ENCODE results near the gene WDR62.
A peak's percentile ranks its signal among the peaks of the same experiment; 100 is the strongest.
"Not testable (repeated sequence)": the region's sequence is repeated elsewhere in the genome, so short reads cannot be mapped to it uniquely, and the experiment has no call there.

WDR62 gene

DNA sequence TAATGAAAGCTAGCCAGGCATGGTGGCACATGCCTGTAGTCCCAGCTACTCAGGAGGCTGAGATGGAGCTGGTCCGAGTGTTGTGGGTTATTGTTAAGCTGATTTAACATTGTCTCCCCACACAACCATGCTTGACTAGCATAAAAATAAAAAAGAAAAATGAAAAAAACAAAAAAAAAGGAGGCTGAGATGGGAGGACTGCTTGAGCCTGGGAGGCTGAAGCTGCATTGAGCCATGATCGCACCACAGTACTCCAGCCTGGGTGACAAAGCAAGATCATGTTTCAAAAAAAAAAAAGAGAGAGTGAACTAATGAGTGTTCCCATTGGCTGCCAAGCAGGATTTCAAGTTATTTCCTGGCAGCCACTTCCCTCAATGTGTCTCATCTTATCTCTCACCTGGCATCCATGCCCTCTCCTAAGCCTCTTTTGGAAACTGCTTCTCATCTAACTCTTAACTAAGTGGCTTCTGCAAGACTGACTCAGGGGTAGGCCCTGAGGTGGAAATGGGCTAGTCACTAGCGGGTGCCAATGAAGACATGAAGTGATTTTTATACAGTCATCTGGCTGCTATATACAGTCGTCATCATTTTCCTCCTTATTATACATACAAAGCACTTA is 5.5 kb upstream of the WDR62 start:
- DNase-seq = no peak
- no peak for TF ChIP-seq GATA1 (IDR thresholded peaks at IDR 0.05; ENCODE audit: low read depth, low read length)
- TF ChIP-seq POLR2A (IDR thresholded peaks at IDR 0.05; ENCODE audit: low read length) = no peak

DNA sequence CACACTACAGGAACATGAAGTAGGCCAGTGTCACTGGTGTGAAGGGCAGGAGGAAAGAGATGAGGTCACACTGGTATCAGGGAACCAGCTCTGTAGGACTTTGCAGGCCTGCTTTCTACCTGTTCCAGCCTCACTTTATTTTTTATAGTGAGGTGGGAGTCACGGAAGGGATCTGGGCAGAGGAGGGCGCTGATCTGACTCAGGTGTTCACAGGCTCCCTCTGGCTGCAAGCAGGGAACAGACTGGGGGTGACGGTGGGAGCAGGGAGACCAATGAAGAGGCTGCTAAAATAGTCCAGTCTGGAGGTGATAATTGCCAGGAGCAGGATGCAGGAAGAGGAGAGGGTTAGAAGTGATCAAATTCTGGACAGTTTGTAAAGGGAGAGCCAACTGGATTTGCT is 3.5 kb upstream of the WDR62 start:
- DNase-seq = no peak

DNA sequence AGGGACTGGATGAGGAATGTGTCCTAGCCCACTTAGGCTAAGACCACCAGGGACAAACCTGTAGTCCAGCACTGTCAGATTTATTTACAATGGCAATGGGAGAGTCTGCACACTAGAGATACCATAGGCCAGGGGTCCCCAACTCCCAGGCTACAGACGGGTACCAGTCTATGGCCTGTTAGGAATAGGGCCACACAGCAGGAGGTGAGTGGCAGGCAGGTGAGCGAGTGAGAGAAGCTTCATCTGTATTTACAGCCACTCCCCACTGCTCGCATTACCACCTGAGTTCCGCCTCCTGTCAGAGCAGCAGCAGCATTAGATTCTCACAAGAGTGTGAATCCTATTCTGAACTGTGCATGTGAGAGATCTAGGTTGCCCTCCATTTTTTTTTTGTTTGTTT is 3.1 kb upstream of the WDR62 start:
- TF ChIP-seq GATA1 (IDR thresholded peaks at IDR 0.05; ENCODE audit: low read depth, low read length) (no peak), POLR2A (IDR thresholded peaks at IDR 0.05; ENCODE audit: low read length) (no peak)

More for the DNA sequence above, 3.5 kb upstream of the WDR62 start:
- no peak for TF ChIP-seq POLR2A (IDR thresholded peaks at IDR 0.05; ENCODE audit: low read length)
- TF ChIP-seq GATA1 (IDR thresholded peaks at IDR 0.05; ENCODE audit: low read depth, low read length) = no peak

DNA sequence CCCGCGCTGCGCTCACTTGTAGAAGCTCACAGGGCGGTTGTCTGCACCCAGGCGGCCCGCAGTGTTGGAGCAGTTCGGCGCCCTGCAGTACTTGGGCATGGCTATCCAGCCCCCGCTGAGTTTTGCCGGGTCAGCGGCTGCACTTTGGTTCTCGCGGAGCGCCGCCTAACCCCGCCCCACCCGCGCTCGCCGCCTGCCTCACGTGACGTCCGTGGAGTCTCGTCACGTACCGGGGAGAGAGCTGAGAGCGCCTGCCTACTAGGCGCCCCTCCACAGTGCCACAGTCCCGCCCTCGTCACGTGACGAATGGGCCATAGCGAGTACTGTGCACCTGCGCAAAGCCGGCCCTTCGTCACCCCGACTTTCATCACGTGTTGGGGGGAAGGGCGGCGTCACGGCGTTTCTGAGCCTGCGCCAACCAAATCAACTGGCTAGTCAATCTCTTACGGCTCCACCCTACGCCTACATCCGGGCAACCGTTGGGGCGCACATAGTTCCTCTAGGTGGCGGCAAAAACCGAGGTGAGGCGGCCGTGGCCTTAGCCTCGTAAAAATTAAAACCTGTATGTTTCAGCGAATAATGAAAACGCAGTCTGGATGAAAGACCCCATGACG is 471 bp upstream of the WDR62 start, which contains the start of gene THAP8:
TSS of gene THAP8 (minus strand) at position 167 of the 614 bp plus-strand sequence. CDS start at position 99, 68 bp downstream.
- DNase-seq = peak; percentile 100
- TF ChIP-seq POLR2A (IDR thresholded peaks at IDR 0.05; ENCODE audit: low read length) = peak; percentile 82
- TF ChIP-seq GATA1 (IDR thresholded peaks at IDR 0.05; ENCODE audit: low read depth, low read length) = no peak

More for the DNA sequence above, 3.1 kb upstream of the WDR62 start:
- no peak for DNase-seq

DNA sequence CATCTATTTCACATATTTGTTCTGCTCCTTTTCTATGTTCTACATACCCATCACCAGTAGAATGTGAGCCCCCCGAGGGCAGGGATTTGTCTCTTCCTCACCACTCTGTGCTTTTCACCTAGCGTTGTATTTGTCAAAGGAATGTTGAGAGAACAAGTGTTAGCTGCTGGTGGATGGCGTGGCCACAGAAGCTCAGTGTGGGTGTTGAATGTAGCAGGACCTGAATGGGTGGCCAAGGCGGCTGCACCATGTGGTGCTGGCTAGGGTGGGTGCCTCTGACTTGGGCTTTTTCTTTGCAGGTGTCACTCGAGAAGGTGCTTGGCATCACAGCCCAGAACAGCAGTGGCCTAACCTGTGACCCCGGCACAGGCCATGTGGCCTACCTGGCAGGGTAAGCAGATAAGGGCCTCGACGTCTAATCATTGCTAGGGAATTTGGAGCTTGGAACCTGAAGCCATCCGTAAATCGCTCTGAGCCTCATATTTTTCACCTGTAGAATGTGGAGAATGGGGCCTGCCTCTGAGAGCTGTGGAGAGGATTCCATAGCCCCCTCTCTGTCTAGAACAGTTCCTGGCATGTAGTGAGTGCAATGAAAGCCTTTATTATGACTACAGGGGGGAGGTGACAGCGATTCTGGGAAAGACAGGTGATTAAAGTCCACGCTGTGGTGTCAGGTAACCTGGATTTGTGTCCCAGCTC is 3.9 kb downstream of the WDR62 start:
- TF ChIP-seq GATA1 (IDR thresholded peaks at IDR 0.05; ENCODE audit: low read depth, low read length) (no peak), POLR2A (IDR thresholded peaks at IDR 0.05; ENCODE audit: low read length) (no peak)
- DNase-seq = no peak

DNA sequence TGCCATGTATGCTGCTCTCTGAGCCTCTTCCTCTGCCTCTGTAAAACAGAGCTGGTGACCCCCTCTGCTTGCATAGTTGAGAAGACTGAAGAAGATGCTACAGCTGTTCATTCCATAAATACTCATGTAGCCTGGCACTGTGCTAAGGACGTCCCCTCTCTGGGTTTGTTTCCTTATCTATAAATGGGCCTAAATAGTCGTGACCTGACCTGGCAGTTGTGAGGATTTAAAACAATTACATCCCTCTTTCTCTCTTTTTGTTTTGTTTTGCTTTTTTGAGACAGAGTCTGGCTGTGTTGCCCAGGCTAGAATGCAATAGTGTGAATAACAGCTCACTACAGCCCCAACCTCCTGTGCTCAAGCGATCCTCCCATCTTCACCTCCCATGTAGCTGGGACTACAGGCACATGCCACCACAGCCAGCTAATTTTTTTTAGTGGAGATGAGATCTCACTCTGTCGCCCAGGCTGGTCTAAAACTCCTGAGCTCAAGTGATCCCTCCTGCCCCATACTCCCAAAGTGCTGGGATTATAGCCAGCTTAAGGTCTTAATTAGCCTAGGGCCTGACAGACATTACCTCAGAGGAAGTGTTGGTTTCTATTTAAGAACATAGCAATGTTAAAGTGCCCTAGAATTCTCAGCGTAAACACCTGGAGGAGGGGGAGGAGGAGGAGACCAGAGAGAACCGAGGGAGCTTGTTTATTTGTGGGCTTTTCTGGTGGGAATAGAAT is 4.6 kb downstream of the WDR62 start:
- DNase-seq = no peak
- TF ChIP-seq GATA1 (IDR thresholded peaks at IDR 0.05; ENCODE audit: low read depth, low read length) = no peak
- no peak for TF ChIP-seq POLR2A (IDR thresholded peaks at IDR 0.05; ENCODE audit: low read length)

DNA sequence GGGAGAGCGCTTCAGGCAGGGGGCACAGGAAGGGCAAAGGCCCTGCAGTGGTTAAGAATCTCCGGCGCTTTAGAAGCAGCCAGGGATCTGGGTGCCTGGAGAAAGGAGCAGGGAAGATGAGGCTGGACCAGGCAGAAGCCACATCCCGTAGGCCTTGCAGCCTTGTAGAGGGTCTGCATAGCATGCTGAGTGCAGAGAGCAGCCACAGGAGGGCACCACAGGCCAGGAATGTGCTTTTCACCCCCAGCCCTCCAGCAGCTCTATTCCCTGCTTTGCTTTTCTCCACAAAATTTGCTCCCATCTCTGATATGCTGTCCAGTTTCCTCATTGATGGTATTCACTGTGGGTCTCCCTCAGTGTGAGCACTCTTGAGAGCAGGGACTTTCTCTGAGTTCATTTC is 5.7 kb downstream of the WDR62 start:
- TF ChIP-seq GATA1 (IDR thresholded peaks at IDR 0.05; ENCODE audit: low read depth, low read length) = no peak
- no peak for TF ChIP-seq POLR2A (IDR thresholded peaks at IDR 0.05; ENCODE audit: low read length)
- DNase-seq = peak; percentile 30 to 37

DNA sequence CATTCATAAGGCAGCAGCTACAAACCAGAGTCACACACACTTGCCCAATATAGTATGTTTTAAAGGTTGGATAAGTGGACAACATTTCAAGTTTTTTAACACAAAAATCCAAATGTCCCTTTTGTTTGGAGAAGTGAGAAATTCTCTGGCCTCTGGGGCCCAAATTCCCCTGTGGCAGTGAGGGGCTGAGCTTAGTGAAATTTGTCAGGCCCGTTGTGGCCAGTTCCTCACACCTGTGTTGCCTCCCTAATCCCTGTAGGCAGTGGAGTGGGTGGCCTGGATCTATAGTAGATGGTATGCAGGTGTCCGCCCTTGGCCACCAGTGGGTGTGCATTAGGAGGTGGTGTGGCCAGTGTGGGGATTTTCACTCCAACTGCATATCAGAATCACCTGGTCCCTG is 6.7 kb downstream of the WDR62 start:
- TF ChIP-seq POLR2A (IDR thresholded peaks at IDR 0.05; ENCODE audit: low read length) (no peak), GATA1 (IDR thresholded peaks at IDR 0.05; ENCODE audit: low read depth, low read length) (no peak)
- no peak for DNase-seq

DNA sequence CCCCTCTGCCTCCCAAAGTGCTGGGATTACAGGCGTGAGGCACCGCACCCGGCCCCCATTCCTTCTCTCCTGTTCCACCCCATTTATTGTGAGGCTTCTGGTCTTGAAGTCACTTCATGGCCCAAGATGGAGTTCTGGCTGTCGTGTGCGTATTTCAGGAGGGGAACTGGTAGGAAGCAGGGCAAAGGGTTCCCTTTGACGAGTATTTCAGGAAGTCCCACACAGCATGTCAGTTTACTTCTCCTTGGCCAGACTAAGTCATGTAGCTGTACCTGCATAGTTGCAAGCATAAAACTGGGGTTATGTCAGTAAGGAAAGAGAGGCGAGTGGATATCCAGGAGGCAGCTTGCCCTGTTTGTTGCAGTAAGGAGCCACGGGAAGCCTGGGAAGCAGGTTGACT is 10.1 kb downstream of the WDR62 start:
- DNase-seq = no peak
- TF ChIP-seq GATA1 (IDR thresholded peaks at IDR 0.05; ENCODE audit: low read depth, low read length) (no peak), POLR2A (IDR thresholded peaks at IDR 0.05; ENCODE audit: low read length) (no peak)

DNA sequence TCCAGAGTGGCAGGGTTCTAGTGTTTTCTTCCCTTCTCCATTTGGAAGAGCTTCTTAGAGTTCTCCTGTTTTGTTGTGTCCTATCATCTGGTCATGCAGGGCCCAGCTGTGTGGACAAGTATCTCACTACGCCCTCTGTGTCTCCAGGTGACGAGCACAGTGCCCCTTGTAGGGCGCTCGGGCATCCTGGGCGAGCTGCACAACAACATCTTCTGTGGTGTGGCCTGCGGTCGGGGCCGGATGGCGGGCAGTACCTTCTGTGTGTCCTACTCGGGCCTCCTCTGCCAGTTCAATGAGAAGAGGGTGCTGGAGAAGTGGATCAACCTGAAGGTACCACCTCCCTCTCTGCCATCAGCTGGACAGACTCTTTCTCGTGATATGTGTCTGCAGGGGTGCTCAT is 13.0 kb downstream of the WDR62 start:
- no peak for DNase-seq
- TF ChIP-seq POLR2A (IDR thresholded peaks at IDR 0.05; ENCODE audit: low read length) (no peak), GATA1 (IDR thresholded peaks at IDR 0.05; ENCODE audit: low read depth, low read length) (no peak)

DNA sequence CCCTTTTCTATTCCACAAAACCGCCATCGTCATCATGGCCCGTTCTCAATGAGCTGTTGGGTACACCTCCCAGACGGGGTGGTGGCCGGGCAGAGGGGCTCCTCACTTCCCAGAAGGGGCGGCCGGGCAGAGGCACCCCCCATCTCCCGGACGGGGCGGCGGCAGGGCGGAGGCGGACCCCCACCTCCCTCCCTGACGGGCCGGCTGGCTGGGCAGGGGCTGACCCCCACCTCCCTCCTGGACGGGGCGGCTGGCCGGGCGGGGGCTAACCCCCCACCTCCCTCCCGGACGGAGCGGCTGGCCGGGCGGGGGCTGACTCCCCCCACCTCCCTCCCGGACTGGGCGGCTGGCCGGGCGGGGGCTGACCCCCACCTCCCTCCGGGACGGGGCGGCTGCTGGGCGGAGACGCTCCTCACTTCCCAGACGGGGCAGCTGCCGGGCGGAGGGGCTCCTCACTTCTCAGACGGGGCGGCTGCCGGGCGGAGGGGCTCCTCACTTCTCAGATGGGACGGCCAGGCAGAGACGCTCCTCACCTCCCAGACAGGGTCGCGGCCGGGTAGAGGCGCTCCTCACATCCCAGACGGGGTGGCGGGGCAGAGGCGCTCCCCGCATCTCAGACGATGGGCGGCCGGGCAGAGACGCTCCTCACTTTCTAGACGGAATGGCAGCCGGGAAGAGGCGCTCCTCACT is 14.3 kb downstream of the WDR62 start:
- not testable (repeated sequence) for DNase-seq

DNA sequence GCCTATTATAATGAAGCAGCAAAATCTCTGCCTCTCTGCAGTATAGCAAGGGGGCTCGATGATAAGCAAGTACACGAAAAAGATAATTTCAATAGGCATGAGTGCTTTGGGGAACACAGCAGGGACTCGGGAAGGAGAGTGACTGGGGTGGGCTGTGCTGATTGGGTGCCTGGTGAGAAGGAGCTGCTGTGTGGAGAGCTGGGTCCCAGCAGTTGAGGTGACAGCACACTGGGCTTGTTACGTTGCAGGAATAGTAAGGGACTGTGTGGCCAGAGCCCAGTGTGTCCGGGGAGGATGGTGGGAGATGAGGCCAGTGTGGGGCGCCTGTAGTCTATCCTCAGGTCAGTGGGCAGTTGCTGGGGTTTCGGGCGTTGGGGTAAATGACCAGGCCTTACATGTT is 17.4 kb downstream of the WDR62 start:
- DNase-seq = no peak
- TF ChIP-seq GATA1 (IDR thresholded peaks at IDR 0.05; ENCODE audit: low read depth, low read length) (no peak), POLR2A (IDR thresholded peaks at IDR 0.05; ENCODE audit: low read length) (no peak)

DNA sequence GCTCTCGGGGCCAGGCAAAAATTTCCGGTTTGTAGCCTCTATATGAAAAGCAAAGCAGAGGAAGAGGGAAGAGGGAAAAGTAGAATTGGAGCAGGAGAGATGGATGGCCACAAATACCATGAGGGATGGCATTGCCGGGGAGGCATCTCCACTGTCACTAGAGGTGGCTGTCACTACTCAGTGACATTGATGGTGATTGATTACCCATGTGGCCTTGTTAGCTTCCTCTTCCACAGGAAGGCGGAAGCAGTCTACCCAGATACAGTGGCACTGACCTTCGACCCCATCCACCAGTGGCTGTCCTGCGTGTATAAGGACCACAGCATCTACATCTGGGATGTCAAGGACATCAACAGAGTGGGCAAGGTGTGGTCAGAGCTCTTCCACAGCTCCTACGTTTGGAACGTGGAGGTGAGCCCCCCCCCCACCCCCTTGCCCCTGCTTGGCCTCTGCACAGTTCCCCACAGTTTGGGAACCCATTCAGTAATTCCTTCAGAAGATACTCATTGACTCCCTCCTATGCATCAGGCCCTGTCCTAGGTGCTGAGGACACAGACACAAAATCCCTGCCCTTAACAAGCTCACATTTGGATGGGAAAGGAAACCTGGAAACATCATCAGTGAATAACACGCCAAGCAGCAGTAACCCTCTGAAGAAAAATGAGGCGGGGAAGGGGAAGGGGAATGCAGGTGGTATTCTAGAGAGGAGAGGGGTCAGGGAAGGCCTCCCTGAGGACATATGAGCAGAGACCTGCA is 18.6 kb downstream of the WDR62 start:
- no peak for TF ChIP-seq GATA1 (IDR thresholded peaks at IDR 0.05; ENCODE audit: low read depth, low read length)
- no peak for TF ChIP-seq POLR2A (IDR thresholded peaks at IDR 0.05; ENCODE audit: low read length)
- DNase-seq = no peak

Measured in erythroblast (primary cell).